GM23248 (cell line): ENCODE measurements around the gene DNAJB4.

Experiments used
- EZH2 ChIP-seq: fragments of 200-600 bp; sonication (generic); IDR thresholded peaks from 2 replicates; pipeline ENCODE4 v1.6.1; 2018; ENCODE audit warnings: antibody characterized with exemption, mild to moderate bottlenecking; ENCODE audit not compliant: insufficient read depth, poor library complexity, severe bottlenecking
- EZH2phosphoT487 ChIP-seq: fragments of 200-600 bp; sonication (generic); IDR thresholded peaks from 2 replicates; pipeline ENCODE4 v1.6.1; 2018; ENCODE audit warnings: antibody characterized with exemption, moderate library complexity, mild to moderate bottlenecking, low read depth; ENCODE audit not compliant: insufficient read depth

DNA sequence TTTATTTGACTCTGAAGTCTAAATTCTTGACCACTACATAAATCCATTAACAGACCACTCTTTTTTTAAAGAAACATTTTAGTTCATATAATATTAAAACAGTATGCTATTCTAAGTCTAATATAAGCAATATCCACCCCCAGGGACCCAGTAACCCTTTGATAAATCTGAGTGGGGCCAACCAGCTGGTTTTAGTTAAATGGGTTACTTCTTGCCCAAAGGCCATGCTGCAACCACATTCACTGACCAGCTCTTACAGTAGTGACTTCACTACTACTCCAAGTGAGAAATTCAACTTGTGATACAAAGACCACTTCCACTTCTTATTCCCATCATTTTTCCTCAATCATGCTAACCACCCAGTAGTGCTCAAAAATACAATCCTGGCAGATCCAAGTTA lies 46.3 kb upstream of the DNAJB4 start:
- TF ChIP-seq EZH2 (no peak), EZH2phosphoT487 (no peak)
